ENCODE measurements around the gene HSPA8. TPM values are rescaled to one million over a fixed set of nuclear protein-coding genes. Genes with fewer than 3 reads are reported as not detected.

Gene HSPA8
- total and polyA plus RNA-seq, 2 of the 13 experiments (the other 11 are each of a cell fraction or from before 2014, with no cell fraction given): 936 to 2,151 TPM

GRCh38 chr11:123111465-123111864, 49.5 kb upstream of the HSPA8 start:
- peak; percentile 37 for FAIRE-seq
- H3K4me1 ChIP-seq (ENCODE audit: insufficient read depth, low read length): no peaks in the 10 kb centered on the region
- H3K9me3 ChIP-seq (ENCODE audit: low read length): peaks cover 5% of the 10 kb centered on the region; the same call in 1 of the 2 replicates
- DNase-seq (ENCODE audit: low spot score): peak; percentile 38
- peak; percentile 67 for ATAC-seq
- WGBS (ENCODE audit: low lambda C conversion rate): 47% methylated on average over 4 of the region's 4 CpGs
- peaks cover 0 to 12% of the 10 kb centered on the region in 2 experiments; a peak in 3 of 5 replicates for H3K27me3 ChIP-seq (ENCODE audit: control insufficient read depth in 1 of 2, insufficient read depth in 2 of 2, low read length in 2 of 2)
- in situ Hi-C loops (cut with HindIII; ENCODE audit: extremely low pct_ligation_motif_present, low pct_unique_long_range_greater_than_20kb) (loop anchor here (5.0 to 25.0 kb wide), 2 partner anchors 136 to 376 kb away; no protein-coding TSS in a partner anchor), intact Hi-C loops (cut with micrococcal nuclease; ENCODE audit: unreplicated experiment) (loop anchor here (1.0 kb wide), 3 partner anchors 136 to 367 kb away; no protein-coding TSS in a partner anchor)
- no peak overlapping the region for H2AFZ ChIP-seq (ENCODE audit: low read length)
- H3K27ac ChIP-seq (ENCODE audit: extremely low read length, insufficient read depth, low read length): no peak overlapping the region
- no peak overlapping the region for H3K4me2 ChIP-seq (ENCODE audit: low read depth, low read length)
- BruUV-seq (replicated peaks): no TSS peak
- H3K36me3 ChIP-seq (replicated peaks in 1 of 2; ENCODE audit: control insufficient read depth in 1 of 2, insufficient read depth in 2 of 2, low read length in 2 of 2): no peaks in the 10 kb centered on the region
- ChIA-PET POLR2A (no interaction called here), CTCF (ENCODE audit: low intra/inter-chr PET ratio, low total read pairs) (interaction anchor here (1.3 to 2.2 kb wide), 2 partner anchors 136 to 150 kb away, joined by 6 to 31 read pairs; no protein-coding TSS in a partner anchor)
- TF ChIP-seq IRF2 (CRISPR knock-in tag; IDR thresholded peaks at IDR 0.05) (no peak), RAD21 (CRISPR knock-in tag; IDR thresholded peaks at IDR 0.05) (0 out of 2 replicates have a peak, but pooled peaks have one; percentile 23), SMC3 (IDR thresholded peaks at IDR 0.05; ENCODE audit: low read length) (peak; percentile 80), STAG1 (CRISPR knock-in tag; IDR thresholded peaks at IDR 0.05) (peak; percentile 72)
- TF ChIP-seq, protein P1, sequence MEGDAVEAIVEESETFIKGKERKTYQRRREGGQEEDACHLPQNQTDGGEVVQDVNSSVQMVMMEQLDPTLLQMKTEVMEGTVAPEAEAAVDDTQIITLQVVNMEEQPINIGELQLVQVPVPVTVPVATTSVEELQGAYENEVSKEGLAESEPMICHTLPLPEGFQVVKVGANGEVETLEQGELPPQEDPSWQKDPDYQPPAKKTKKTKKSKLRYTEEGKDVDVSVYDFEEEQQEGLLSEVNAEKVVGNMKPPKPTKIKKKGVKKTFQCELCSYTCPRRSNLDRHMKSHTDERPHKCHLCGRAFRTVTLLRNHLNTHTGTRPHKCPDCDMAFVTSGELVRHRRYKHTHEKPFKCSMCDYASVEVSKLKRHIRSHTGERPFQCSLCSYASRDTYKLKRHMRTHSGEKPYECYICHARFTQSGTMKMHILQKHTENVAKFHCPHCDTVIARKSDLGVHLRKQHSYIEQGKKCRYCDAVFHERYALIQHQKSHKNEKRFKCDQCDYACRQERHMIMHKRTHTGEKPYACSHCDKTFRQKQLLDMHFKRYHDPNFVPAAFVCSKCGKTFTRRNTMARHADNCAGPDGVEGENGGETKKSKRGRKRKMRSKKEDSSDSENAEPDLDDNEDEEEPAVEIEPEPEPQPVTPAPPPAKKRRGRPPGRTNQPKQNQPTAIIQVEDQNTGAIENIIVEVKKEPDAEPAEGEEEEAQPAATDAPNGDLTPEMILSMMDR (CRISPR knock-in tag; IDR thresholded peaks at IDR 0.05): peak; percentile 67
- TF ChIP-seq, protein P2, sequence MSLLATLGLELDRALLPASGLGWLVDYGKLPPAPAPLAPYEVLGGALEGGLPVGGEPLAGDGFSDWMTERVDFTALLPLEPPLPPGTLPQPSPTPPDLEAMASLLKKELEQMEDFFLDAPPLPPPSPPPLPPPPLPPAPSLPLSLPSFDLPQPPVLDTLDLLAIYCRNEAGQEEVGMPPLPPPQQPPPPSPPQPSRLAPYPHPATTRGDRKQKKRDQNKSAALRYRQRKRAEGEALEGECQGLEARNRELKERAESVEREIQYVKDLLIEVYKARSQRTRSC (CRISPR knock-in tag; IDR thresholded peaks at IDR 0.05; ENCODE audit: low read depth): no peak
- H4K20me1 ChIP-seq (ENCODE audit: insufficient read depth, low read length): no peaks in the 10 kb centered on the region
- no peaks in the 10 kb centered on the region for H3K79me2 ChIP-seq (ENCODE audit: insufficient read depth, low read length)
- H3K9ac ChIP-seq (ENCODE audit: insufficient read depth, low read depth, low read length): no peak overlapping the region
- H3K4me3 ChIP-seq (replicated peaks in 1 of 3; ENCODE audit: insufficient read depth in 1 of 3, low read depth in 2 of 3, low read length in 3 of 3): no peak overlapping the region
